ENCODE measurements around the gene IL12RB1.
A peak's percentile ranks its signal among the peaks of the same experiment; 100 is the strongest.
"Not testable (repeated sequence)": the region's sequence is repeated elsewhere in the genome, so short reads cannot be mapped to it uniquely, and the experiment has no call there.

The IL12RB1 gene

GRCh38 chr19:18107235-18107634 is 20.5 kb upstream of the IL12RB1 start:
- no peak for TF ChIP-seq CTCF (IDR thresholded peaks at IDR 0.05; ENCODE audit: low read depth, low read length)
- no peak overlapping the region for H3K4me3 ChIP-seq (ENCODE audit: low read depth, low read length)
- in situ Hi-C loops (cut with HindIII; ENCODE audit: low sequenced_read_pairs): no loop called here
- no peak for DNase-seq (ENCODE audit: low read depth, low spot score)

- DNase-seq (ENCODE audit: low read depth, low spot score); H3K4me3 ChIP-seq (ENCODE audit: low read depth, low read length); in situ Hi-C loops (cut with HindIII; ENCODE audit: low sequenced_read_pairs): not testable (repeated sequence)
Measured at GRCh38 chr19:18105259-18105658, 18.5 kb upstream of the IL12RB1 start.

GRCh38 chr19:18104793-18105131 is 18.0 kb upstream of the IL12RB1 start:
- in situ Hi-C loops (cut with HindIII; ENCODE audit: low sequenced_read_pairs): no loop called here
- no peak for TF ChIP-seq CTCF (IDR thresholded peaks at IDR 0.05; ENCODE audit: low read depth, low read length)
- DNase-seq (ENCODE audit: low read depth, low spot score): no peak
- peak overlapping the region; percentile 25 for H3K4me3 ChIP-seq (ENCODE audit: low read depth, low read length)

GRCh38 chr19:18102916-18103542 is 16.3 kb upstream of the IL12RB1 start:
- in situ Hi-C loops (cut with HindIII; ENCODE audit: low sequenced_read_pairs): no loop called here
- H3K4me3 ChIP-seq (ENCODE audit: low read depth, low read length): no peak overlapping the region
- DNase-seq (ENCODE audit: low read depth, low spot score): no peak
- no peak for TF ChIP-seq CTCF (IDR thresholded peaks at IDR 0.05; ENCODE audit: low read depth, low read length)

- no peak for TF ChIP-seq CTCF (IDR thresholded peaks at IDR 0.05; ENCODE audit: low read depth, low read length)
- in situ Hi-C loops (cut with HindIII; ENCODE audit: low sequenced_read_pairs): no loop called here
- H3K4me3 ChIP-seq (ENCODE audit: low read depth, low read length): no peak overlapping the region
- DNase-seq (ENCODE audit: low read depth, low spot score): no peak
Measured at GRCh38 chr19:18101268-18101667, 14.5 kb upstream of the IL12RB1 start.

GRCh38 chr19:18100710-18101109 is 14.0 kb upstream of the IL12RB1 start:
- H3K4me3 ChIP-seq (ENCODE audit: low read depth, low read length): no peak overlapping the region
- in situ Hi-C loops (cut with HindIII; ENCODE audit: low sequenced_read_pairs): no loop called here
- DNase-seq (ENCODE audit: low read depth, low spot score): no peak
- no peak for TF ChIP-seq CTCF (IDR thresholded peaks at IDR 0.05; ENCODE audit: low read depth, low read length)

GRCh38 chr19:18099623-18099995 is 12.9 kb upstream of the IL12RB1 start:
- DNase-seq (ENCODE audit: low read depth, low spot score): no peak
- H3K4me3 ChIP-seq (ENCODE audit: low read depth, low read length): no peak overlapping the region
- in situ Hi-C loops (cut with HindIII; ENCODE audit: low sequenced_read_pairs): no loop called here
- no peak for TF ChIP-seq CTCF (IDR thresholded peaks at IDR 0.05; ENCODE audit: low read depth, low read length)

Measured in astrocyte of the spinal cord (primary cell).